ENCODE results near the gene NF1. TPM values are rescaled to one million over a fixed set of nuclear protein-coding genes. Genes with fewer than 3 reads are reported as not detected.

Gene NF1
- total RNA-seq, 1 donor from 2014 or later = 33.2 TPM

DNA sequence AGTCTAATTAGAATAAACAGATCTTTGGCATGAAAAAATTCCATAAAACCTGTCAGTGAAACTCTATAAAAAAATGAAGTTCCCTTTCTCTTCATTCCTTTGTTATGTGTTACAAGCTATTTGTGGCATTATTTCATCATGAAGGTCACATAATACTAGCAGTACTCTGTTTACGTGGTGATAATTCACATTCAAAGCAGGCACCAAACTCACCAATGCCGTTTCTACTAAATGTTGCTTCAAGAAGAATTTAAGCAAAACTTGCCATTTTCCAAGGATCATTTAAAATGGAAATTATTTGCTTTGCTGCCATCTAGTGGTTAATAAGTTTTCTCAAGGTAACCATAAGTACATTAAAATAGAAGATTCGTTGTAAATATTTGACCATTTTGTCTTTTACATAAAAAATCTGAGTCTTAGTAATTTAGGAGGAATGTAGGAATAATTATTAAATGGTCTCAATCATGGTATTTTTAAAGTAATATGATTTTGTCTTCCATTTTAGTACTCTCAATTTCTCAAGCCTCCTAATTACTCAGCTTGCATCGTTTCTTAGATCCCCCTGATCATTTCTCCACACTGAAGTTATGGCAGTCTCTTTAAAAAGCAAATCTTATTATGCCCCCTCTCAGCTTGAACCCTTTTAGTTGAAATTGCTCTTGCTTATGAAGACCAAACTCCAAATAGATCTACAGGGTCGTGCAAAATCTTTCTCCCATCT, 121.4 kb downstream of the NF1 start:
- DNase-seq (ENCODE audit: low read depth) (peak; percentile 55), FAIRE-seq (no peak)
- Histone ChIP-seq H3K36me3 (ENCODE audit: control insufficient read depth, insufficient read depth, low read length) (no peaks in the 10 kb centered on the region), H3K4me3 (ENCODE audit: low read depth, low read length) (no peak overlapping the region), H3K27me3 (ENCODE audit: control insufficient read depth, insufficient read depth, low read length) (no peaks in the 10 kb centered on the region)
- no peak for TF ChIP-seq CTCF (IDR thresholded peaks at IDR 0.05; ENCODE audit: insufficient read depth, low read length, severe bottlenecking)

GRCh38 chr17:31224366-31224765, 129.6 kb downstream of the NF1 start:
- TF ChIP-seq CTCF (IDR thresholded peaks at IDR 0.05; ENCODE audit: insufficient read depth, low read length, severe bottlenecking) = no peak
- FAIRE-seq = no peak
- Histone ChIP-seq H3K27me3 (ENCODE audit: control insufficient read depth, insufficient read depth, low read length) (no peaks in the 10 kb centered on the region), H3K4me3 (ENCODE audit: low read depth, low read length) (no peak overlapping the region), H3K36me3 (ENCODE audit: control insufficient read depth, insufficient read depth, low read length) (peaks cover 2% of the 10 kb centered on the region)
- no peak for DNase-seq (ENCODE audit: low read depth)

DNA sequence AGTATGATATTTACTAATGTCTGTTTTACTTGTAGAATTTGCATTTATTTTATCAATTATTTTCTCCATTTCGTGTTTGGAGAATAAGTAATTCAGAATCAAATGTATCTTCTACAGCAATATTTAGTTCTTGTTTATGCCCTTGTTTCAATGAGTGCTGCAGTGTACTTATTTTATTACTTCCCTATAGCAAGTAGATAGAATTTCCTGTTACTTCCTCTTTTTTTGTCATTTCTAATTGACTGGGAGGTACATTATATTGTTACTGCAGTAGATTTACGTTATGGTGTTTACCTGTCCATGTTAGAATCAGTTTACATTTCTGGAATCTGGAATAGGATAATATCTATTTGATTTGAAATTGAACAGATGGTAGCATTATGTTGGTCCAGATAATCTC, 131.1 kb downstream of the NF1 start:
- Histone ChIP-seq H3K36me3 (ENCODE audit: control insufficient read depth, insufficient read depth, low read length) (peaks cover 5% of the 10 kb centered on the region), H3K4me3 (ENCODE audit: low read depth, low read length) (no peak overlapping the region), H3K27me3 (ENCODE audit: control insufficient read depth, insufficient read depth, low read length) (no peaks in the 10 kb centered on the region)
- FAIRE-seq = no peak
- no peak for DNase-seq (ENCODE audit: low read depth)
- TF ChIP-seq CTCF (IDR thresholded peaks at IDR 0.05; ENCODE audit: insufficient read depth, low read length, severe bottlenecking) = no peak

GRCh38 chr17:31226373-31226772, 131.6 kb downstream of the NF1 start:
- H3K27me3 ChIP-seq (ENCODE audit: control insufficient read depth, insufficient read depth, low read length) = no peaks in the 10 kb centered on the region
- peaks cover 5% of the 10 kb centered on the region for H3K36me3 ChIP-seq (ENCODE audit: control insufficient read depth, insufficient read depth, low read length)

DNA sequence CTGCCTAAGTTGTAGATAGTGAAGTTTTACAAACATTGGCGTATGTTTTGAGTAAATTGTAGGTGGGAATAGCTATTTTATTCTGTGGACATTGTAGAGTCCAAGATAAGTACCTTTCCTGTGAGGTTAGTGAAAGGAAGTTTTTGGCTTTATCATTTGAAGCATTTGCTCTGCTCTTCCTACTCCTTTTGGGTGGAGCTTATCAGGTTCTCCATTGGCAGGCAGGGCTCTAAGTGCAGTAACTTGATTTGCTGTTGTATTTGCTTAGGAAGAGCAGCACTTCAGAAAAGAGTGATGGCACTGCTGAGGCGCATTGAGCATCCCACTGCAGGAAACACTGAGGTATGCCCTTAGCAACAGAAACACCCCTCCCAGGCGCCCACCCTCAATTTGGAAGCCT, 132.2 kb downstream of the NF1 start:
- Histone ChIP-seq H3K27me3 (ENCODE audit: control insufficient read depth, insufficient read depth, low read length) (no peaks in the 10 kb centered on the region), H3K36me3 (ENCODE audit: control insufficient read depth, insufficient read depth, low read length) (peaks cover 5% of the 10 kb centered on the region), H3K4me3 (ENCODE audit: low read depth, low read length) (no peak overlapping the region)
- DNase-seq (ENCODE audit: low read depth) (no peak), FAIRE-seq (no peak)
- no peak for TF ChIP-seq CTCF (IDR thresholded peaks at IDR 0.05; ENCODE audit: insufficient read depth, low read length, severe bottlenecking)

More at GRCh38 chr17:31226373-31226772, 131.6 kb downstream of the NF1 start:
- FAIRE-seq (no peak), DNase-seq (ENCODE audit: low read depth) (no peak)
- TF ChIP-seq CTCF (IDR thresholded peaks at IDR 0.05; ENCODE audit: insufficient read depth, low read length, severe bottlenecking) = no peak
- no peak overlapping the region for H3K4me3 ChIP-seq (ENCODE audit: low read depth, low read length)

DNA sequence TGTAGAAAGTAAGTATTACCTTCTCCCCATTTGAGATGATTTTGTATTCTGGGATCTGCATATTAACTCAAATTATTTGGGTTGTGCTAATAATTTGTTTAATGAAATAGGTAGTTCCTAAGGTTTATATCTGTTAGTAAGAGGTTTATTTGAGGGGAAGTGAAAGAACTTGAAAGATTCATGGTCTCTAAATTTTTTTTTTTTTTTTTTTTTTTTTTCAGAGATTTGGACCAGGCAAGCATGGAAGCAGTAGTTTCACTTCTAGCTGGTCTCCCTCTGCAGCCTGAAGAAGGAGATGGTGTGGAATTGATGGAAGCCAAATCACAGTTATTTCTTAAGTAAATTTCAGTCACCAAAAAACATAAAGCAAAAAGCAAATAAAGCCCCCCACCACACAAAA, 137.1 kb downstream of the NF1 start:
- no peak overlapping the region for H3K4me3 ChIP-seq (ENCODE audit: low read depth, low read length)
- no peaks in the 10 kb centered on the region for H3K27me3 ChIP-seq (ENCODE audit: control insufficient read depth, insufficient read depth, low read length)
- FAIRE-seq (no peak), DNase-seq (ENCODE audit: low read depth) (no peak)
- peaks cover 12% of the 10 kb centered on the region for H3K36me3 ChIP-seq (ENCODE audit: control insufficient read depth, insufficient read depth, low read length)
- TF ChIP-seq CTCF (IDR thresholded peaks at IDR 0.05; ENCODE audit: insufficient read depth, low read length, severe bottlenecking) = no peak

All from bronchial epithelial cell (primary cell).